Suprapubic skin (tissue), 3 donors: ENCODE data around the gene TMCO4.
"Not testable (repeated sequence)": the region's sequence is repeated elsewhere in the genome, so short reads cannot be mapped to it uniquely, and the experiment has no call there.

ENCODE experiments used
- CTCF ChIP-seq, 2 donors: fragments of 200-600 bp in 1 of 2; fragments of 450-650 bp in 1 of 2; sonication (generic) in 1 of 2; IDR thresholded peaks; one replicate each; pipeline ENCODE4 v1.5.1; 2016 to 2019; ENCODE audit warnings: antibody characterized with exemption in 2 of 2, mild to moderate bottlenecking in 1 of 2, moderate library complexity in 1 of 2
- EP300 ChIP-seq: sonication (generic); formaldehyde crosslinking; IDR thresholded peaks from one replicate; pipeline ENCODE4 v1.6.1; 2017; ENCODE audit warnings: antibody characterized with exemption
- POLR2A ChIP-seq, 2 donors: fragments of 450-650 bp; IDR thresholded peaks; one replicate each; pipeline ENCODE4 v1.6.1; 2017; ENCODE audit warnings: antibody characterized with exemption in 2 of 2, mild to moderate bottlenecking in 2 of 2, moderate library complexity in 2 of 2

DNA sequence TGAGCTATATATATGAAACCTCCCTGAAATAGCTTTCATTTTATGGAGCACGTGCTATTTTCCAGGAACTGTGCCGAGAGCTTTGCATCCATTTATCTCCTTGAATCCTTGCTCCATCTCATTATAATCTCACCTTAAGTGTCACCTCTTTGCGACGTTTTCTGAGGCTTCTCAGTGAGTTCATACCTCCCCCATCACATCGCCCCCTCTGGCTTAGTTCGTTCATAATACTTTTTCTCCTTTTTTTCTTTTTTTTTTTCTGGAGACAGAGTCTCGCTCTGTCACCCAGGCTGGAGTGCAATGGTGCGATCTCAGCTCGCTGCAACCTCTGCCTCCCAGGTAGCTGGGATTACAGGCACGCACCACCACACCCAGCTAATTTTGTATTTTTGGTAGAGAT is 160.5 kb downstream of the TMCO4 start:
- TF ChIP-seq CTCF (IDR thresholded peaks at IDR 0.05); EP300; POLR2A (IDR thresholded peaks at IDR 0.05): not testable (repeated sequence)
